GM10248 (cell line): ENCODE data around the gene NR2F1-AS1.

Source experiments
- CTCF ChIA-PET: fragments of 300-600 bp; sonication (Branson Sonifier 250); formaldehyde crosslinking; extraction: SDS; loops from one replicate; lab custom pipeline; 2021; ENCODE audit warnings: antibody characterized with exemption; lab: Yijun Ruan, JAX
- POLR2A ChIA-PET: fragments of 350-650 bp; sonication (Branson Sonifier 250); formaldehyde crosslinking; extraction: SDS; loops from one replicate; lab custom pipeline; 2020; ENCODE audit warnings: antibody characterized with exemption; lab: Yijun Ruan, JAX
- DNase-seq: peaks from one replicate; pipeline ENCODE4 v3.0.0; 2012; ENCODE audit errors: extremely low spot score
- TF ChIP-seq, protein P1 (sequence below): IDR thresholded peaks from 2 replicates; pipeline ENCODE4 v1.5.1; 2012; ENCODE audit warnings: mild to moderate bottlenecking, low read depth; ENCODE audit errors: extremely low read depth, missing control alignments, control extremely low read depth

Gene NR2F1-AS1

GRCh38 chr5:93616538-93617174 lies 35.6 kb upstream of the NR2F1-AS1 start:
- CTCF ChIA-PET: no interaction called here
- TF ChIP-seq, protein P1, sequence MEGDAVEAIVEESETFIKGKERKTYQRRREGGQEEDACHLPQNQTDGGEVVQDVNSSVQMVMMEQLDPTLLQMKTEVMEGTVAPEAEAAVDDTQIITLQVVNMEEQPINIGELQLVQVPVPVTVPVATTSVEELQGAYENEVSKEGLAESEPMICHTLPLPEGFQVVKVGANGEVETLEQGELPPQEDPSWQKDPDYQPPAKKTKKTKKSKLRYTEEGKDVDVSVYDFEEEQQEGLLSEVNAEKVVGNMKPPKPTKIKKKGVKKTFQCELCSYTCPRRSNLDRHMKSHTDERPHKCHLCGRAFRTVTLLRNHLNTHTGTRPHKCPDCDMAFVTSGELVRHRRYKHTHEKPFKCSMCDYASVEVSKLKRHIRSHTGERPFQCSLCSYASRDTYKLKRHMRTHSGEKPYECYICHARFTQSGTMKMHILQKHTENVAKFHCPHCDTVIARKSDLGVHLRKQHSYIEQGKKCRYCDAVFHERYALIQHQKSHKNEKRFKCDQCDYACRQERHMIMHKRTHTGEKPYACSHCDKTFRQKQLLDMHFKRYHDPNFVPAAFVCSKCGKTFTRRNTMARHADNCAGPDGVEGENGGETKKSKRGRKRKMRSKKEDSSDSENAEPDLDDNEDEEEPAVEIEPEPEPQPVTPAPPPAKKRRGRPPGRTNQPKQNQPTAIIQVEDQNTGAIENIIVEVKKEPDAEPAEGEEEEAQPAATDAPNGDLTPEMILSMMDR: no peak
- POLR2A ChIA-PET: no interaction called here
- DNase-seq: no peak

- no peak for DNase-seq
- POLR2A ChIA-PET: interaction anchor here (0.5 kb wide), 1 partner anchor 1131 kb away, joined by 10 read pairs; no protein-coding TSS in a partner anchor
- TF ChIP-seq, protein P1: no peak
- CTCF ChIA-PET: interaction anchor here (2.9 kb wide), 1 partner anchor 188 kb away, joined by 11 read pairs; no protein-coding TSS in a partner anchor
Measured at GRCh38 chr5:93612855-93613243, 31.8 kb upstream of the NR2F1-AS1 start.

GRCh38 chr5:93611976-93612854 lies 31.2 kb upstream of the NR2F1-AS1 start:
- ChIA-PET POLR2A (no interaction called here), CTCF (interaction anchor here (2.9 kb wide), 1 partner anchor 189 kb away, joined by 11 read pairs; no protein-coding TSS in a partner anchor)
- TF ChIP-seq, protein P1: no peak
- no peak for DNase-seq

GRCh38 chr5:93611273-93611975 lies 30.4 kb upstream of the NR2F1-AS1 start:
- no peak for DNase-seq
- CTCF ChIA-PET: interaction anchor here (2.9 kb wide), 1 partner anchor 189 kb away, joined by 11 read pairs; no protein-coding TSS in a partner anchor
- POLR2A ChIA-PET: no interaction called here
- TF ChIP-seq, protein P1: no peak

DNA sequence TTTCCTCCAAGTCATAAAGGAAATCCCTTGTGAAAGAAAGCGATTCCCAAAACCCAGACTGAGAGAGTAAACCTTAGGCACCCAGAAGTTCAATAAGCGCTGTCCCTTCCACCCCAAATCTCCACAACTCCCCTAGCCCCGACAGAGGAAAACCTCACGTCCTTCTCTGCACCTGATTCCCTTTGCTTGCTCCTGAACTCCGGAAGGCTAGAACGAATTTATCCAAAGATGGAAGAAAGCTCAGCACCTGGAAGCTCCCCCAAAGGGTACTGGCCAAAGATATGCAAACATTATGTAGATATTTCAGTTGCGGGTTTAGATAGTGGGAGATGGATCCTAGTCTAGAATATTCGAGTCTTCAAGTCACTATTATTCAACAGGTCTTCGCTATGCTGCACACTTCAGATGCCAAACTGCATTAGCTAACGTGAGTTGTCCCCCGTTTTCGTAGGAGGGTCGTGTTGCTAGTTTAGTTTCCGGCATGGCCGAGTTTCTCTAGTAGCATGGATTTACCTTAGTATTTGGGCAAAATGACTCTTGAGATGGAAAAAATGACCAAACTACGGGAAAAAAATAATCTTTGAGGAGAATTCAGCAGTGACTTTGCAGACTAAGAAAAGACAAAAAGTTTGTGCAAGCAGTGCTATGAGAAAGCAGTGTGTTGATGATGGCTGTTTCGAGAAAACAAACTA lies 29.7 kb upstream of the NR2F1-AS1 start:
- TF ChIP-seq, protein P1: no peak
- DNase-seq: no peak
- ChIA-PET CTCF (interaction anchor here (2.9 kb wide), 1 partner anchor 190 kb away, joined by 11 read pairs; no protein-coding TSS in a partner anchor), POLR2A (no interaction called here)
